Activated CD8-positive, alpha-beta memory T cell treated with anti-CD3 and anti-CD28 coated beads, Interleukin-2, amount 50 U/mL, for 1 hour (primary cell): Measurements from ENCODE around the gene UTP25.

ENCODE experiments used
- DNase-seq: peaks from one replicate; pipeline ENCODE4 v3.0.0-alpha.2; 2020; ENCODE audit errors: extremely low read depth

The UTP25 gene

DNA sequence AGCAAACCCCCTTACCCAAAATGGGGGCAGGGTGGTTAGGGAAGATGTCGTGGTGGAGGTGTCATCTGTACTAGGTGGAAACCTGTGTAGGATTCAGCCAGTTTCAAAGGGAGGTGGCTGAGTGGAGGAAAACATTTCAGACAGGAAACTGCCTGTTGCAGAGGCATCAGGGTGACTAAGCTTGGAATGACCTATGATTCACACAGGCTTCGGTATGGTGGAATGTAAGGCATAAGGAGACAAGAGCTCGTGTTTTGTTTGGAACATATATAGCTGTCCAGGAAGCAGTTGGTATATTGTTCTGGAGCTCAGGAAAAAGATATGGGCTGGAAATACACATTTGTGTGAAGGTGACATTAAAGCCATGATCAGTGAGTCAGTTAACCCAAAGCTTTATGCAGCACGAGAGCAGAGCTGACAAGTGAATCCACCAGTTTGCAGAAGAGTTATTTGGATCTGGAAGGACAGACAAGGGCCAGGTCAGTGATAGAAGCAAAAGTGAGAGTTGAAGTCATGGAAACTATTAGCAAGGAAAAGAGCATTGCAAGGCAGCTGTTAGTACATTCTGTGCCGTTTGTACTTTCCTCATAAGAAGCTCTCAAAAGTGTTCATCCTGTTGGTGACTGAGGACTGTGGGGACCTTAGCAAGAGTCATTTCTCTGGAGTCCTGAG, 12.2 kb downstream of the UTP25 start:
- no peak for DNase-seq

DNA sequence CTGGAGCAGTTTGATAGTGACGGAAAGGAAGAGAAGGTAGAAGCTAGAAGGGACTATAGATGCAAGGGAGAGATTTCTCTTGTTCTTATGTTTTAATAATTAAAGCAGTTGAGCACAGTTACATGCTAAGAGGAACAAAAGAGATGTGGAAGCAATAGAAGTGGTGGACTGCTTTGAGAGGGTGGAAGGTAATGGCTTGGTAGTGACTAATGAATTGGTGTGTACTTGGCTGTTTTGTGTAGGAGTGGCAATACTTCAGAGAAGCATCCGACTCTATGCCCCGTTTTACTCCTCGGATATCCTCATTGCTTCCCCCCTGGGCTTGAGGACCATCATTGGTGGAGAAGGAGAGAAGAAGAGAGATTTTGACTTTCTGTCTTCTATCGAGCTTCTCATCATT, 12.8 kb downstream of the UTP25 start:
- DNase-seq: no peak

- no peak for DNase-seq
Observed at GRCh38 chr1:209844695-209845407, 17.1 kb downstream of the UTP25 start.

GRCh38 chr1:209845408-209845725, 17.6 kb downstream of the UTP25 start:
- DNase-seq: no peak

DNA sequence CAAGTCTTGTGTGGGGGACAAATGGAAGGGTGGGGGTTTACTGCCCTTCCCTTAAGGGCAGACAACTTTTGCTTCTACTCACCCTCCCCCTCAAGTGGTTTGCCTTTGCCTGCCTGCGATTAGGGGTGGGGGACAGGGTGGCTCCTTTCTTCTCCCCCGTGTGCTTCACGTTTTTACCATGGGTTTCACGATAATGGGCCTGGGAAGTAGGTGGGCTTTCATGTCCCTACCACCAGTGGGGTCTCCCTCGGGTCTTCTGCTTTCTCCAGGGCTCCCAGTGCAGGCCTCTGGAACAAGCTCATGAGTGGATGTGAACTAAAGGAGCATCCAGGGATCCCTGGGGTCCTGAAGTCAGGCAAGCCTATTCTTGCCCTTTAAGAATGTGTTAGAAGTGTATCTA, 21.6 kb downstream of the UTP25 start:
- no peak for DNase-seq

- no peak for DNase-seq
Observed at GRCh38 chr1:209850342-209850979, 22.7 kb downstream of the UTP25 start.

DNA sequence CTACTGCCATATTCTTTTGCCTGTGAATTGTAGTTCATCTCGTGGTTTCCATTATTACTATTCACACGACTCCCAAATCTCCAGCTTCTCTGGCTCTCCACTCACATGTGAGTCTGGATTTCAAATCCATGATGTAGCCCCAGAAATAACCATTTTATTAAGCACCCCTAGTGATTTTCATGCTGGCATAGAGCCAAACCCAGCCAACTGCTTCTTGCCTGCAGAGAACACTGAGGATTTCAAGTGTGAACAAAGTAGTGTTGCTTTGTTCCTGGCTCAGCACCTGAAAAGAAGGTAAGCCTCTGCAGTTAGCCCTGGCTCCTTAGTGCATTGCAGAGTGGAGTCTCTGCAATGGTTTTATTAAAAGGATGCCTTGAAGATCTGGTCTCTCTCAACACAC, 25.9 kb downstream of the UTP25 start:
- DNase-seq: no peak

GRCh38 chr1:209854196-209854595, 26.4 kb downstream of the UTP25 start:
- DNase-seq: no peak

GRCh38 chr1:209855006-209855405, 27.2 kb downstream of the UTP25 start:
- DNase-seq: no peak

GRCh38 chr1:209855623-209856022, 27.9 kb downstream of the UTP25 start:
- DNase-seq: no peak

GRCh38 chr1:209858561-209859103, 30.9 kb downstream of the UTP25 start:
- no peak for DNase-seq

DNA sequence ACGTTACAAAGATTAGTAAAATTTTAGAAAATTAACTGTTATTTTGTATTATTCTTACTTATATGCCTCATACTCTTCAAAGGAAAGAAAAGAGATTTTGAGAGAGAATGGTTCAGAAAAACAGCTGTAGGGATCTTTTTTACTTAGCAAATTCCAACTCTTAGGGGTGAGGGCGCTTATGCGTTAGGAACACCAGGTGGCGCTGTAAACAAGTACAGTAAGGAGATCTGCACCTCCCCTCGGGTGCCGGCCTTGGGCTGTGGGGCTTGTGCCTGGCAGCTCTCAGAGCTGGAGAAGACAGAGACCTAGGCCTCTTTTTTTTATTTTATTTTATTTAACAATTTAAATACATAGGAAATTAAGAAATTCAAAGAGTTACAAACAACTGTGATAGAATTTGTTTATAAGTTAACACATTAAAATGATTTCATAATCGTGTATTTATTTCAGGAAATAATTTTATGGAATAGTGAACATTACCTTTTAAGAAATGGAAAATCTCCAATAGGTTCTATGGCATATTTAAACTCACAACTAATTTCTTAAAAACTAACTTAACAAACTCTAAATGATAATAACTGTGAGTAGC, 32.6 kb downstream of the UTP25 start:
- peak; percentile 18 for DNase-seq

GRCh38 chr1:209861242-209861641, 33.5 kb downstream of the UTP25 start:
- no peak for DNase-seq

GRCh38 chr1:209862391-209863356, 34.9 kb downstream of the UTP25 start:
- DNase-seq: no peak

DNA sequence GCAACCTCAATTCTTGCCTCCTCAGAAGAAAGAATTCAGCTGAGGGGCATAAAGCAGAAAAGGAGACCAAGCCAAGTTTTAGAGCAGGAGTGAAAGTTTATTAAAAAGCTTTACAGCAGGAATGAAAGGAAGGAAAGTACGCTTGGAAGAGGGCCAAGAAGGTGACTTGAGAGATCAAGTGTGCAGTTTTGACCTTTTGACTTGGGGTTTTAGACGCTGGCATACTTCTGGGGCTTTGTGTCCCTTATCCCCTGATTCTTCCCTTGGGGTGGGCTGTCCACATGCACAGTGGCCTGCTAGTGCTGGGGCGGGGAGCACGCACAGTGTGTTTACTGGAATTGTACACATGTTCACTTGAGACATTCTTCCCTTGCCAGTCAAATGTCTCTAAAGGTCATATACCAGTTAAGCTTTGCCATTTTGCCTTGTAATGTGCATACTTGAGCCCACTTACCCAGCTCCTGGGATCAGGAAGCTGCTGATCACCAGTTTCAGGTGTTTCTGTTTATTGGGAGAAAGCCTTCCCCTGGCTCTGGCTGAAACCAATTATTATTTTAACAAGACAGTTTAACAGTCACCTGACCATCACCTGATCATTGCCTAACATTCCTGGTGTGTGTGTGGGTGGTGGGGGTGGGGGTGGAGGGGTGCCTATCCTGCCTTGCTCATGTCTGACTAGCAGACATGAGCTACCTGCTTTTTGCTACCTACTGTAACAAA, 36.2 kb downstream of the UTP25 start:
- no peak for DNase-seq

- DNase-seq: no peak
Observed at GRCh38 chr1:209866201-209866600, 38.4 kb downstream of the UTP25 start.

DNA sequence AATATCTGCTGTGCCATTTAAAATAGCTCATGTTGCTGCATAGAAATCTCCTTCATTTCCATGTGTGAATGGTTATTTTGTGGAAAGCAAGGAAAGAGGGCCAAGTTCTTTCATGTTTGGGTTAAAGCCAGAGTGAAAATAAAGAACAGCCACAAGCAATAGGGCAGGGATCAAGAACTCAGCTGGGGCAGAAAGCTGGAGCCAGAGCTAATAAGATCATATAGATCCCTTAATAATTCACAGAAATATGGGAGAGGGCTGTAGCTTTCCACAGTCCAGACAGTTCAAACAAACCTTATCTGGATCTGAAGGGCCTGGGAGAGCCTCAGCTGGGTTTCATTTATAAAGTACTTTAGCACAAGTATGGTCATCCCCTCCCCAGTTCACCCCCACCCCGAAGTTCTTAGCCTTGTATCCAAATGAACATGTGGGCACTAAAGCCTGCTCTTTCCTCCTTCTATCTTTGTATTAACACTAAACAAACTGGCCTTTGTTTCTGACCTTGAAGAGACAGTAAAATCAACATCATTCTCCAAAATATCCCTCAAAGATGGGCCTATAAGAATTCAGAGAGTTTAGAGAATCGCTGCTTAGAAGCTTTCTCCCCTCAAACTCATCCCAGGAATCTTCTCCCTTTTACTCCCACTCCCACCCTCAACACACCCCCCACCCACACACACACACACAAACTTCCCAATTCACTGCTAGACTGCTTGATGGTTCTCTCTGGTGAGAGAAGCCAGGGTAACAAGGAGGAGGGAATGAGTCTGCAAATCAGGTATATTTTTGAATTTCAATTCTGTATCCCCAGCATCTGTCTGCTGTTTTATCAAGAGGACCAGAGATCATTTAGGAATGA, 41.7 kb downstream of the UTP25 start:
- DNase-seq: no peak

- DNase-seq: no peak
Observed at GRCh38 chr1:209870151-209870831, 42.5 kb downstream of the UTP25 start.

DNA sequence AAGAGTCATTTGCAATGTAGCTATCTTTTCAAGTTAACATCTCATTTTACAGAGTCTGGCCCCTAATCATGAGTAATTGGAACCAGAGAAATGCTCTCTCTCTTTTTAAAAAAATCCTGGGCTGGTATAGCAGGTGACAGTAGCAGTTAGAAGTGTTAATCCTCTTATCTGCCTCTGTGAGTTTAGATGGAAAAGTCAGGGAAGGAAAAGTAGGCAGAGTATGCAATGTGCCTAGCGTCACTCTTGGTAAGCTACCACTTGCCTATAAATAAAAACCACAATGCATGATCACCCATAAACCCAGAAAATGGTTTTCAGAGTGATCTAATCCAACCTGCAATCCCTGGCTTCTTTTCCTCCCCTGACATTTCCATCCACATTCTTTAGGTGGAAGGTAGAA, 43.2 kb downstream of the UTP25 start:
- no peak for DNase-seq
